SK-N-SH treated with all-trans-retinoic acid at 6 μM for 48 hours (cell line): Measurements from ENCODE around the gene FABP1.

Experiments
- ARNTL ChIP-seq: fragments of 450-650 bp; formaldehyde crosslinking; IDR thresholded peaks from 2 replicates; pipeline ENCODE4 v1.5.0; 2020; ENCODE audit warnings: low read depth, mild to moderate bottlenecking, moderate library complexity, borderline replicate concordance
- CREB5 ChIP-seq: fragments of 250-450 bp; sonication (Bioruptor Pico); IDR thresholded peaks from 2 replicates; pipeline ENCODE4 v1.5.1; 2020; ENCODE audit warnings: low read depth, mild to moderate bottlenecking, moderate library complexity
- PATZ1 ChIP-seq: fragments of 250-450 bp; sonication (Bioruptor Pico); IDR thresholded peaks from 2 replicates; pipeline ENCODE4 v1.8.0; 2020; ENCODE audit warnings: mild to moderate bottlenecking, moderate library complexity, borderline replicate concordance
- TCF4 ChIP-seq: fragments of 250-450 bp; sonication (Bioruptor Pico); IDR thresholded peaks from 2 replicates; pipeline ENCODE4 v1.8.0; 2021; ENCODE audit warnings: mild to moderate bottlenecking, moderate library complexity, borderline replicate concordance
- ZC3H10 ChIP-seq: fragments of 250-450 bp; sonication (Bioruptor Pico); IDR thresholded peaks from 2 replicates; pipeline ENCODE4 v1.5.1; 2021; ENCODE audit warnings: mild to moderate bottlenecking, moderate library complexity
- ZFP30 ChIP-seq: fragments of 450-650 bp; formaldehyde crosslinking; IDR thresholded peaks from 2 replicates; pipeline ENCODE4 v1.5.0; 2022; ENCODE audit warnings: mild to moderate bottlenecking, moderate library complexity
- ZNF565 ChIP-seq: fragments of 450-650 bp; formaldehyde crosslinking; conservative IDR thresholded peaks from 2 replicates; pipeline ENCODE4 v1.5.0; 2020; ENCODE audit warnings: low read depth, mild to moderate bottlenecking, moderate library complexity
- TF ChIP-seq, protein P1 (sequence below): fragments of 250-450 bp; sonication (Bioruptor Pico); IDR thresholded peaks from 2 replicates; pipeline ENCODE4 v1.5.0; 2020; ENCODE audit warnings: mild to moderate bottlenecking, moderate library complexity

DNA sequence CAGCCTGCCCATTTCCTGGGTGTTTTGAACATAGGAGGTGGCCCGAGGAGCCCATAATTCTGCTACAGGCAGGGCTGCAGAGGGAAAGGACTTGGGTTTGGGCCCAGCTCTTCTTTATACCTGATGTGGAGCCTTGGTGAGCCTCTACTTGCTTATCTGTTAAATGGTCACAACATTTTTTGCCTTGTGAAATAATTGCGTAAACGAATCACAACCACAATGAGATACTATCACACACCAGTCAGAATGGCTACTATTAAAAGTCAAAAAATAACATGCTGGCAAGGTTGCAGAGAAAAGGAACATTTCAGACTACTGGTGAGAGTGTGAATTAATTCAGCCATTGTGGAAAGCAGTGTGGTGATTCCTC lies 4.1 kb upstream of the FABP1 start:
- TF ChIP-seq PATZ1 (CRISPR knock-in tag) (no peak), ZNF565 (no peak), ZC3H10 (CRISPR knock-in tag) (no peak), ZFP30 (CRISPR knock-in tag) (no peak), ARNTL (no peak), TCF4 (CRISPR knock-in tag) (no peak), CREB5 (CRISPR knock-in tag) (no peak)
- TF ChIP-seq, protein P1, sequence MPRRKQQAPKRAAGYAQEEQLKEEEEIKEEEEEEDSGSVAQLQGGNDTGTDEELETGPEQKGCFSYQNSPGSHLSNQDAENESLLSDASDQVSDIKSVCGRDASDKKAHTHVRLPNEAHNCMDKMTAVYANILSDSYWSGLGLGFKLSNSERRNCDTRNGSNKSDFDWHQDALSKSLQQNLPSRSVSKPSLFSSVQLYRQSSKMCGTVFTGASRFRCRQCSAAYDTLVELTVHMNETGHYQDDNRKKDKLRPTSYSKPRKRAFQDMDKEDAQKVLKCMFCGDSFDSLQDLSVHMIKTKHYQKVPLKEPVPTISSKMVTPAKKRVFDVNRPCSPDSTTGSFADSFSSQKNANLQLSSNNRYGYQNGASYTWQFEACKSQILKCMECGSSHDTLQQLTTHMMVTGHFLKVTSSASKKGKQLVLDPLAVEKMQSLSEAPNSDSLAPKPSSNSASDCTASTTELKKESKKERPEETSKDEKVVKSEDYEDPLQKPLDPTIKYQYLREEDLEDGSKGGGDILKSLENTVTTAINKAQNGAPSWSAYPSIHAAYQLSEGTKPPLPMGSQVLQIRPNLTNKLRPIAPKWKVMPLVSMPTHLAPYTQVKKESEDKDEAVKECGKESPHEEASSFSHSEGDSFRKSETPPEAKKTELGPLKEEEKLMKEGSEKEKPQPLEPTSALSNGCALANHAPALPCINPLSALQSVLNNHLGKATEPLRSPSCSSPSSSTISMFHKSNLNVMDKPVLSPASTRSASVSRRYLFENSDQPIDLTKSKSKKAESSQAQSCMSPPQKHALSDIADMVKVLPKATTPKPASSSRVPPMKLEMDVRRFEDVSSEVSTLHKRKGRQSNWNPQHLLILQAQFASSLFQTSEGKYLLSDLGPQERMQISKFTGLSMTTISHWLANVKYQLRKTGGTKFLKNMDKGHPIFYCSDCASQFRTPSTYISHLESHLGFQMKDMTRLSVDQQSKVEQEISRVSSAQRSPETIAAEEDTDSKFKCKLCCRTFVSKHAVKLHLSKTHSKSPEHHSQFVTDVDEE (CRISPR knock-in tag), result no peak
